ENCODE data around the gene CLIP1. TPM values are rescaled to one million over a fixed set of nuclear protein-coding genes. Genes with fewer than 3 reads are reported as not detected.
"Not testable (repeated sequence)": the region's sequence is repeated elsewhere in the genome, so short reads cannot be mapped to it uniquely, and the experiment has no call there.

The CLIP1 gene
- polyA plus RNA-seq, 1 donor (not counting 4 experiments of a cell fraction or from before 2014, with no cell fraction given): 54.0 TPM

GRCh38 chr12:122265476-122265875 is 157.0 kb downstream of the CLIP1 start:
- Histone ChIP-seq H3K9me3 (ENCODE audit: control insufficient read depth, low read depth, low read length) (no peaks in the 10 kb centered on the region), H3K9me1 (ENCODE audit: control insufficient read depth, extremely low read depth, insufficient read depth, low read length) (no peaks in the 10 kb centered on the region), H3K4me3 (ENCODE audit: control insufficient read depth in 2 of 3, extremely low read depth in 1 of 3, insufficient read depth in 2 of 3, low read depth in 1 of 3, low read length in 3 of 3) (peak overlapping the region; percentile 76 to 85 (median 82)), H3K4me1 (ENCODE audit: control insufficient read depth, extremely low read depth, insufficient read depth, low read length) (peaks cover 6% of the 10 kb centered on the region), H2AFZ (ENCODE audit: control insufficient read depth, low read length) (peak overlapping the region; percentile 99), H3K27me3 (ENCODE audit: control insufficient read depth, extremely low read depth, insufficient read depth, low read length) (no peaks in the 10 kb centered on the region), H3K27ac (ENCODE audit: control insufficient read depth, insufficient read depth, low read length) (peak overlapping the region; percentile 96), H3K9ac (ENCODE audit: control insufficient read depth, extremely low read depth, insufficient read depth, low read length) (peak overlapping the region; percentile 96), H3K4me2 (ENCODE audit: control insufficient read depth, extremely low read depth, insufficient read depth, low read depth, low read length) (peak overlapping the region; percentile 86), H3K79me2 (ENCODE audit: control insufficient read depth, insufficient read depth, low read length) (peaks cover 6% of the 10 kb centered on the region), H3K36me3 (ENCODE audit: control insufficient read depth in 2 of 2, extremely low read depth in 1 of 2, insufficient read depth in 2 of 2, low read length in 2 of 2) (peaks cover 1 to 6% of the 10 kb centered on the region in 2 experiments), H4K20me1 (ENCODE audit: control insufficient read depth, extremely low read depth, insufficient read depth, low read length) (no peaks in the 10 kb centered on the region)
- dilution Hi-C loops (cut with MboI; ENCODE audit: extremely low pct_ligation_motif_present, low sequenced_read_pairs): no loop called here
- FAIRE-seq: no peak
- DNase-seq (ENCODE audit: low read depth, low spot score): no peak
- no peak for TF ChIP-seq CTCF (optimal IDR thresholded peaks at IDR 0.05 in 1 of 3, IDR thresholded peaks at IDR 0.05 in 1 of 3, conservative IDR thresholded peaks at IDR 0.05 in 1 of 3; ENCODE audit: extremely low read depth in 1 of 3, insufficient read depth in 2 of 3, low read length in 3 of 3)
- TF ChIP-seq EZH2 (IDR thresholded peaks at IDR 0.05; ENCODE audit: low read length): no peak

DNA sequence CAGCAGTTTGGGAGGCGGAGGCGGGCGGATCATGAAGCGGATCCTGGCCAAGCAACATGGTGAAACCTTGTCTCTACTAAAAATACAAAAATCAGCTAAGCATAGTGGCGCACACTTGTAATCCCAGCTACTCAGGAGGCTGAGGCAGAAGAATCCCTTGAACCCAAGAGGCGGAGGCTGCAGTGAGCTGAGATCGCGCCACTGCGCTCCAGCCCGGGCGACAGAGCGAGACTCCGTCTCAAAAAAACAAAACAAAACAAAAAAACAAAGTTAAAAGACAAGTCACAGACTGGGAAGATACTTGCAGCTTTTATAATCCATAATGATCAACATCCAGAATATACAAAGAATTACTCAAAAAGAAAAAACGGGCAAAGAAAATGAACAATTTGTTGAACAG is 161.7 kb downstream of the CLIP1 start:
- FAIRE-seq; H3K9me3 ChIP-seq (ENCODE audit: control insufficient read depth, low read depth, low read length); dilution Hi-C loops (cut with MboI; ENCODE audit: extremely low pct_ligation_motif_present, low sequenced_read_pairs); H3K36me3 ChIP-seq (ENCODE audit: control insufficient read depth in 2 of 2, extremely low read depth in 1 of 2, insufficient read depth in 2 of 2, low read length in 2 of 2); H3K9ac ChIP-seq (ENCODE audit: control insufficient read depth, extremely low read depth, insufficient read depth, low read length); H3K27me3 ChIP-seq (ENCODE audit: control insufficient read depth, extremely low read depth, insufficient read depth, low read length); H3K27ac ChIP-seq (ENCODE audit: control insufficient read depth, insufficient read depth, low read length); H3K4me3 ChIP-seq (ENCODE audit: control insufficient read depth in 2 of 3, extremely low read depth in 1 of 3, insufficient read depth in 2 of 3, low read depth in 1 of 3, low read length in 3 of 3); DNase-seq (ENCODE audit: low read depth, low spot score); H4K20me1 ChIP-seq (ENCODE audit: control insufficient read depth, extremely low read depth, insufficient read depth, low read length); H3K79me2 ChIP-seq (ENCODE audit: control insufficient read depth, insufficient read depth, low read length); H3K9me1 ChIP-seq (ENCODE audit: control insufficient read depth, extremely low read depth, insufficient read depth, low read length); H2AFZ ChIP-seq (ENCODE audit: control insufficient read depth, low read length); H3K4me2 ChIP-seq (ENCODE audit: control insufficient read depth, extremely low read depth, insufficient read depth, low read depth, low read length); H3K4me1 ChIP-seq (ENCODE audit: control insufficient read depth, extremely low read depth, insufficient read depth, low read length): not testable (repeated sequence)

DNA sequence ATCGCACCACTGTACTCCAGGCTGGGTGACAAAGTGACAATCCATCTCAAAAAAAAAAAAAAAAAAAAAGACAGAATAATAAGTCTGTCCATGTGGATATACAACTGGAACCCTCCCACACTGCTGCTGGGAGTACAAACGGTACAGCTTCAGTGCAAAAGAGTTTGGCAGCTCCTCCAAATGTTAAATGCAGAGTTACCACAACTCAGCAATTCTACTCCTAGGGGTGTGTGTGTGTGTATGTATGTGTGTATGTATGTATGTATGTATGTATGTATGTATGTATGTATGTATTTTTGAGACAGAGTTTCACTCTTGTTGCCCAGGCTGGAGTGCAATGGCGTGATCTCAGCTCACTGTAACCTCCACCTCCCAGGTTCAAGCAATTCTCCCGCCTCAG is 163.5 kb downstream of the CLIP1 start:
- H3K9ac ChIP-seq (ENCODE audit: control insufficient read depth, extremely low read depth, insufficient read depth, low read length); H3K9me1 ChIP-seq (ENCODE audit: control insufficient read depth, extremely low read depth, insufficient read depth, low read length); dilution Hi-C loops (cut with MboI; ENCODE audit: extremely low pct_ligation_motif_present, low sequenced_read_pairs); DNase-seq (ENCODE audit: low read depth, low spot score); H3K4me1 ChIP-seq (ENCODE audit: control insufficient read depth, extremely low read depth, insufficient read depth, low read length); H4K20me1 ChIP-seq (ENCODE audit: control insufficient read depth, extremely low read depth, insufficient read depth, low read length); H3K4me2 ChIP-seq (ENCODE audit: control insufficient read depth, extremely low read depth, insufficient read depth, low read depth, low read length); H3K27ac ChIP-seq (ENCODE audit: control insufficient read depth, insufficient read depth, low read length); H3K27me3 ChIP-seq (ENCODE audit: control insufficient read depth, extremely low read depth, insufficient read depth, low read length); H3K79me2 ChIP-seq (ENCODE audit: control insufficient read depth, insufficient read depth, low read length); H3K9me3 ChIP-seq (ENCODE audit: control insufficient read depth, low read depth, low read length); H2AFZ ChIP-seq (ENCODE audit: control insufficient read depth, low read length); H3K4me3 ChIP-seq (ENCODE audit: control insufficient read depth in 2 of 3, extremely low read depth in 1 of 3, insufficient read depth in 2 of 3, low read depth in 1 of 3, low read length in 3 of 3); H3K36me3 ChIP-seq (ENCODE audit: control insufficient read depth in 2 of 2, extremely low read depth in 1 of 2, insufficient read depth in 2 of 2, low read length in 2 of 2); FAIRE-seq: not testable (repeated sequence)

GRCh38 chr12:122258462-122258861 is 164.0 kb downstream of the CLIP1 start:
- H3K27ac ChIP-seq (ENCODE audit: control insufficient read depth, insufficient read depth, low read length); H3K79me2 ChIP-seq (ENCODE audit: control insufficient read depth, insufficient read depth, low read length); H3K36me3 ChIP-seq (ENCODE audit: control insufficient read depth in 2 of 2, extremely low read depth in 1 of 2, insufficient read depth in 2 of 2, low read length in 2 of 2): not testable (repeated sequence)

More at GRCh38 chr12:122258462-122258861, 164.0 kb downstream of the CLIP1 start:
- dilution Hi-C loops (cut with MboI; ENCODE audit: extremely low pct_ligation_motif_present, low sequenced_read_pairs); H3K9me3 ChIP-seq (ENCODE audit: control insufficient read depth, low read depth, low read length); H2AFZ ChIP-seq (ENCODE audit: control insufficient read depth, low read length); H4K20me1 ChIP-seq (ENCODE audit: control insufficient read depth, extremely low read depth, insufficient read depth, low read length); H3K4me3 ChIP-seq (ENCODE audit: control insufficient read depth in 2 of 3, extremely low read depth in 1 of 3, insufficient read depth in 2 of 3, low read depth in 1 of 3, low read length in 3 of 3); H3K4me1 ChIP-seq (ENCODE audit: control insufficient read depth, extremely low read depth, insufficient read depth, low read length); DNase-seq (ENCODE audit: low read depth, low spot score); H3K4me2 ChIP-seq (ENCODE audit: control insufficient read depth, extremely low read depth, insufficient read depth, low read depth, low read length); H3K9ac ChIP-seq (ENCODE audit: control insufficient read depth, extremely low read depth, insufficient read depth, low read length); FAIRE-seq; H3K27me3 ChIP-seq (ENCODE audit: control insufficient read depth, extremely low read depth, insufficient read depth, low read length); H3K9me1 ChIP-seq (ENCODE audit: control insufficient read depth, extremely low read depth, insufficient read depth, low read length): not testable (repeated sequence)
